Endothelial cell of coronary artery (primary cell): ENCODE results near the gene ADAMTS6. TPM values are rescaled to one million over a fixed set of nuclear protein-coding genes. Genes with fewer than 3 reads are reported as not detected.

ENCODE experiments used
- total RNA-seq: library from RNA; depleted of rRNA; stranded (reverse); fragments of >200 nt; gene quantifications from 2 replicates; pipeline ENCODE4 v1.2.3, GENCODE V29; 2014

The ADAMTS6 gene
- 40.3 and 77.9 TPM in 2 replicates for total RNA-seq

GRCh38 chr5:65481635-65482295 lies at the start of gene ADAMTS6:
TSS of gene ADAMTS6 (minus strand) at chr5:65481920. CDS start at chr5:65473673, 8,247 bp downstream.

Other genes starting within 250 kb of the ADAMTS6 start
- 12.1 and 20.7 TPM in 2 replicates for gene CENPK, start 81.2 kb upstream of the ADAMTS6 start, total RNA-seq
- gene PPWD1, start 81.4 kb upstream of the ADAMTS6 start, total RNA-seq: 30.5 and 38.9 TPM in 2 replicates
- 18.4 and 27.3 TPM in 2 replicates for gene TRIM23, start 142.4 kb upstream of the ADAMTS6 start, total RNA-seq
- 3.6 and 4.1 TPM in 2 replicates for gene SHLD3, start 143.1 kb upstream of the ADAMTS6 start, total RNA-seq
- gene TRAPPC13, start 143.1 kb upstream of the ADAMTS6 start, total RNA-seq: 23.8 and 24.1 TPM in 2 replicates
- gene SGTB, start 240.2 kb upstream of the ADAMTS6 start, total RNA-seq: 6.8 and 9.3 TPM in 2 replicates
- 35.7 and 38.0 TPM in 2 replicates for gene NLN, start 240.3 kb upstream of the ADAMTS6 start, total RNA-seq